SU-DHL-6 (cell line): ENCODE data around the gene RXRB.

Experiments
- EZH2phosphoT487 ChIP-seq: fragments of 200-600 bp; sonication (generic), shearing (Covaris generic); conservative IDR thresholded peaks from 2 replicates; pipeline ENCODE4 v1.6.1; 2018; ENCODE audit warnings: mild to moderate bottlenecking, antibody characterized with exemption, low read length, moderate library complexity, mixed read lengths
- TF ChIP-seq, protein P1 (sequence below): fragments of 200-600 bp; sonication (generic); IDR thresholded peaks from one replicate; pipeline ENCODE4 v1.5.1; 2017; ENCODE audit warnings: antibody characterized with exemption, mild to moderate bottlenecking, low read length, moderate library complexity; ENCODE audit not compliant: insufficient read depth, poor library complexity, severe bottlenecking

DNA sequence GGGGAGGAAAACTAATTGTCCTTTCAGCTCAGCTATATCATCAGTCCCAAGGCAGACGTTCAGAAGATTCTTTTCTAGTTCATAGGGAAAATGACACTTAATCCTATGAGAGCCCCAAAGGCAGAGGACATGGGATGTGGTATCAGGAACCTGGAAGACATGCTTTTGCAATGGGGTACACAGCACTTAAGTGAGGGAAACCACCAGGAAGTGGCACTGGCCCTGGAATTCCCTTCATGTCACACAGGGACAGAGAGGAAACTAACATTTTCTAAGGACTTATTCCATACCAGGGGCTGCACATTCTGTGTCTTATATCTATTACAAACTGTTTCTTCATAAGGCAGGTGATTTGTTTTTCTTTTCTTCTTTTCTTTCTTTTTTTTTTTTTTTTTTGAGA, 43.0 kb upstream of the RXRB start:
- TF ChIP-seq, protein P1, sequence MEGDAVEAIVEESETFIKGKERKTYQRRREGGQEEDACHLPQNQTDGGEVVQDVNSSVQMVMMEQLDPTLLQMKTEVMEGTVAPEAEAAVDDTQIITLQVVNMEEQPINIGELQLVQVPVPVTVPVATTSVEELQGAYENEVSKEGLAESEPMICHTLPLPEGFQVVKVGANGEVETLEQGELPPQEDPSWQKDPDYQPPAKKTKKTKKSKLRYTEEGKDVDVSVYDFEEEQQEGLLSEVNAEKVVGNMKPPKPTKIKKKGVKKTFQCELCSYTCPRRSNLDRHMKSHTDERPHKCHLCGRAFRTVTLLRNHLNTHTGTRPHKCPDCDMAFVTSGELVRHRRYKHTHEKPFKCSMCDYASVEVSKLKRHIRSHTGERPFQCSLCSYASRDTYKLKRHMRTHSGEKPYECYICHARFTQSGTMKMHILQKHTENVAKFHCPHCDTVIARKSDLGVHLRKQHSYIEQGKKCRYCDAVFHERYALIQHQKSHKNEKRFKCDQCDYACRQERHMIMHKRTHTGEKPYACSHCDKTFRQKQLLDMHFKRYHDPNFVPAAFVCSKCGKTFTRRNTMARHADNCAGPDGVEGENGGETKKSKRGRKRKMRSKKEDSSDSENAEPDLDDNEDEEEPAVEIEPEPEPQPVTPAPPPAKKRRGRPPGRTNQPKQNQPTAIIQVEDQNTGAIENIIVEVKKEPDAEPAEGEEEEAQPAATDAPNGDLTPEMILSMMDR, result no peak
- no peak for TF ChIP-seq EZH2phosphoT487
